ENCODE data around the gene LKAAEAR1. TPM values are rescaled to one million over a fixed set of nuclear protein-coding genes. Genes with fewer than 3 reads are reported as not detected.

Gene LKAAEAR1
- total RNA-seq, 1 donor from 2014 or later, result not detected

DNA sequence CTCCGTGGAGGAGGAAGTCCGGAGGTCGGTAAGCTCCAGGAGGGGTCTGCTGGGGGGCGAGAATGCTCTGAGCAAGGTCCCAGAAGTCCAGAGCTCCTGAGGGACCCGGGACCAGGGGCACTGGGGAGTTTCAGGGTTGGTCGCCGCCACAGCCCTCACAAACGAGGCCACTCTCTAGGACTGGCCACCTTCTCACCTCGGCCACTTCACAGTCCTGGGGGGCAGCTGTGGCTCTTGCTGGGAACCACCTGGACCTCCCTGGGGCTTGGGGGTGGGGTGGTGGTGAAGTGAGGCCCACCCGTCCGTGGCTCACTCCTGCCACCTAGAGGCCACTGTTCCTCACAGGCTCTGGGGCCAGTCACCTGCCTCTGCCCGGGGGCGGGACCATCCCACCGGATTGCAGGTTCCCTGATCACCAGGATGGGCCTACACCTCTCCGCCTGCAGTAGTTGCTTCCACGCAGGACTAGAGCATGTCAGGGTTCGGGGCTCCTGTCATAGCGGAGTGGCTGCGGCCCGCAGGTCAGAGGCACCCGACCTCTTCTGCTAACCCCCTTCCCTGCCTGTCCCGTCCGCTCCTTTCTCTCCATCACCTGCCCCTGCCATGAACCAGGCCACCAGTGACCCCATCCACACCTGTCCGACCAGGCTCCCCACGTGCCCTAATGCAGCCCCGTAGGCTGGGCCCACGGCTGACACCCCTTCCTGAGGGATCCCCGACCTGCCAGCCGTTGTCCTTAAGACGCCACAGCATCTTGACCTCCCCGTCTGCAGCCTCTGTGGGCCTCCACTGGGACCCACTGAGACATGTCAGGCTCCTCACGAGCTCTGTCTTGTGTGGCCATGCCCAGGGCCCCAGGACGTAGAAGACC, 26.3 kb downstream of the LKAAEAR1 start:
- H3K9me3 Mint-ChIP-seq, result no peaks in the 10 kb centered on the region
- peaks cover 11% of the 10 kb centered on the region for H3K4me1 Mint-ChIP-seq
- peak; percentile 83 for DNase-seq (ENCODE audit: low read depth, low spot score)
- peak overlapping the region; percentile 64 for H3K4me3 Mint-ChIP-seq
- H3K36me3 Mint-ChIP-seq (ENCODE audit: low read depth), result no peaks in the 10 kb centered on the region
- TF ChIP-seq, protein P1, sequence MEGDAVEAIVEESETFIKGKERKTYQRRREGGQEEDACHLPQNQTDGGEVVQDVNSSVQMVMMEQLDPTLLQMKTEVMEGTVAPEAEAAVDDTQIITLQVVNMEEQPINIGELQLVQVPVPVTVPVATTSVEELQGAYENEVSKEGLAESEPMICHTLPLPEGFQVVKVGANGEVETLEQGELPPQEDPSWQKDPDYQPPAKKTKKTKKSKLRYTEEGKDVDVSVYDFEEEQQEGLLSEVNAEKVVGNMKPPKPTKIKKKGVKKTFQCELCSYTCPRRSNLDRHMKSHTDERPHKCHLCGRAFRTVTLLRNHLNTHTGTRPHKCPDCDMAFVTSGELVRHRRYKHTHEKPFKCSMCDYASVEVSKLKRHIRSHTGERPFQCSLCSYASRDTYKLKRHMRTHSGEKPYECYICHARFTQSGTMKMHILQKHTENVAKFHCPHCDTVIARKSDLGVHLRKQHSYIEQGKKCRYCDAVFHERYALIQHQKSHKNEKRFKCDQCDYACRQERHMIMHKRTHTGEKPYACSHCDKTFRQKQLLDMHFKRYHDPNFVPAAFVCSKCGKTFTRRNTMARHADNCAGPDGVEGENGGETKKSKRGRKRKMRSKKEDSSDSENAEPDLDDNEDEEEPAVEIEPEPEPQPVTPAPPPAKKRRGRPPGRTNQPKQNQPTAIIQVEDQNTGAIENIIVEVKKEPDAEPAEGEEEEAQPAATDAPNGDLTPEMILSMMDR (conservative IDR thresholded peaks at IDR 0.05), result peak; percentile 86
- peak overlapping the region; percentile 19 for H3K27ac Mint-ChIP-seq (ENCODE audit: unreplicated experiment)
- H3K27me3 Mint-ChIP-seq (ENCODE audit: low read depth), result peaks cover 14% of the 10 kb centered on the region

DNA sequence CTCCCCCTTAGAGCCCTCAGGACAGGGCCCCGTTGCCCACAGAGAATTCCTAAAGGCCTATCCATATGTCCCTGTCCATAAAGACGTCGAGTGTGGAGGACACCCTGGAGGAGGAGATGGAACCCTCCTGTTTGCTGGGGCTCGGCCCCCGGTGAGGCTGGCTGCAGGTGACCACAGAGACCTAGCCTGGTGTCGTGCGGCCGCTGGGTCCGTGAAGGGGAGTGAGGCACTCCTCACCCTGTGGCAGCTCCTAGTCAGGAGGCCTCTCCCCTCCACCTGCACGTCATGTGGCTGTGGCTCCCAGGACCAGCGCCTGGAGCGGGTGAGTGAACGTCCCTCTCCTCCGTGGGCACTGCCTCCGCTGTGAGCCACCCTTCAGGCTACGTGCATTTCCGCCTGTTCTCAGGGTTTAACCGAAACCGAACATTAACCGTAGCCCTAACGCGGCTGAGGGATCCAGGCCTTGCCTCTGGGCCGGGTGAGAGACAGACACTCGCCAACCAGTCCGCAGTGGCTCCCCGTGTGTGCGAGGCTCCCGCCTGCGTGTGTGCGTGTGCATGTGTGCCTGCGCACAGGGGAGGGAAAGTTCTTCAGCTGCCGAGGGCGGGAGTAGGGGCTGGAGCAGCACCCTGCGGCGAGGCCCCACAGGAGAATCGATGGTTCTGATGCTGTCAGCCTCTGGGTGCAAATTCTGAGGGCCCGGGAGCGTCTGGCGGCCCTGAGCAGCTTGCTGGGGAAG, 27.1 kb downstream of the LKAAEAR1 start:
- Mint-ChIP-seq H3K9me3 (no peaks in the 10 kb centered on the region), H3K4me3 (no peak overlapping the region), H3K4me1 (peaks cover 7% of the 10 kb centered on the region), H3K27me3 (ENCODE audit: low read depth) (peaks cover 18% of the 10 kb centered on the region), H3K36me3 (ENCODE audit: low read depth) (no peaks in the 10 kb centered on the region), H3K27ac (ENCODE audit: unreplicated experiment) (peak overlapping the region; percentile 19)
- TF ChIP-seq, protein P1 (conservative IDR thresholded peaks at IDR 0.05), result no peak
- DNase-seq (ENCODE audit: low read depth, low spot score), result no peak

DNA sequence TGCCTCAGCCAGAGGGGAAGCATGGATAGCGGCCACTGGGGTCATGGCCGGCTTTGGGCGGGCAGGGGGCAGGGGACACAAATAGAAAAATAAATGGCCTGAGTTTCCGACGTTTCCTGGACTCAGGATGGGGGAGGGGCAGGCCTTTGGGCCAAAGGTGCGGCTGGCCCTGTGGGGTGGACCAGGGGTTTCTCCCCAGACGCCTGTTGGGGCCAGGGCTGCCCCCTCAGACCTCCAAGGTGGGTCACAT, 27.6 kb downstream of the LKAAEAR1 start:
- Mint-ChIP-seq H3K27ac (ENCODE audit: unreplicated experiment) (no peak overlapping the region), H3K4me3 (no peak overlapping the region), H3K36me3 (ENCODE audit: low read depth) (no peaks in the 10 kb centered on the region), H3K9me3 (no peaks in the 10 kb centered on the region), H3K27me3 (ENCODE audit: low read depth) (peaks cover 23% of the 10 kb centered on the region), H3K4me1 (peaks cover 6% of the 10 kb centered on the region)
- no peak for DNase-seq (ENCODE audit: low read depth, low spot score)
- TF ChIP-seq, protein P1 (conservative IDR thresholded peaks at IDR 0.05), result no peak

DNA sequence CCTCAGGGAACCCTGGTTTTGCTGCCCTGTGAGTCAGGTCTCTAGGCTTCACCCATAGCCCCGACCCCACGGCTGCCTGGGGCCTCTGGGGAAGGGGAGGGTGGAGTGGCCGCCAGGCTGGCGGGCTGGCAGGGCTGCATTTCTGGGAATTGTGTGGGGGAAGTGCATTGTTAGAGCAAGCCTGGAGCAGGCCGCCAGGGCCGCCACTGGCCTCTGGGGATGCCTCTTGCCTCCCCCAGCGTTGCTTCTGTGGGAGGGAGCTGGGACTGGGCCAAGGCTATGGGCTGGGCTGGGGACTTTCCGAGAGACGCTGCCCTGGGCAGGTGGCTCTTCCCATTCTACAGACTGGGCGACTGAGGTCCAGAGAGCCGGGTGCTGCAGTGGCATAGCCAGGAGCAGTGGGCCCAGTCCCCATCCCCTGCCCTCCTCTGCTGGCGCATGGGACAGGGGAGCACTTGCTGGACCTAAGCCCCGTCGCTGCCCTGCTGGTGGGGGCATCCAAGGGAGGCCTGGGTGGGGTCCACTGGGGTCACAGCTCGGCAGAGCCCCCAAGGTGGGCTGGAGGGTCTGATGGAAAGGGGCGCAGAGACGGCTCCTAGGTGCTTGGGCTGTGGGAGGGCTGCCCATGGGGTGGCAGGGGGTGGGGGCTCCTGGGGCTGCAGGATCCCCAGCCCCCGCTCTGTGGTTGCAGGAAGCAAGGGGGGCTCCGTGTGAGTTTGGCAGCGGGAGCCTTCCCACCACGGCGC, 28.1 kb downstream of the LKAAEAR1 start:
- Mint-ChIP-seq H3K27ac (ENCODE audit: unreplicated experiment) (no peak overlapping the region), H3K4me3 (no peak overlapping the region), H3K4me1 (peaks cover 6% of the 10 kb centered on the region), H3K9me3 (no peaks in the 10 kb centered on the region), H3K27me3 (ENCODE audit: low read depth) (peaks cover 27% of the 10 kb centered on the region), H3K36me3 (ENCODE audit: low read depth) (no peaks in the 10 kb centered on the region)
- TF ChIP-seq, protein P1 (conservative IDR thresholded peaks at IDR 0.05), result no peak
- DNase-seq (ENCODE audit: low read depth, low spot score), result no peak

DNA sequence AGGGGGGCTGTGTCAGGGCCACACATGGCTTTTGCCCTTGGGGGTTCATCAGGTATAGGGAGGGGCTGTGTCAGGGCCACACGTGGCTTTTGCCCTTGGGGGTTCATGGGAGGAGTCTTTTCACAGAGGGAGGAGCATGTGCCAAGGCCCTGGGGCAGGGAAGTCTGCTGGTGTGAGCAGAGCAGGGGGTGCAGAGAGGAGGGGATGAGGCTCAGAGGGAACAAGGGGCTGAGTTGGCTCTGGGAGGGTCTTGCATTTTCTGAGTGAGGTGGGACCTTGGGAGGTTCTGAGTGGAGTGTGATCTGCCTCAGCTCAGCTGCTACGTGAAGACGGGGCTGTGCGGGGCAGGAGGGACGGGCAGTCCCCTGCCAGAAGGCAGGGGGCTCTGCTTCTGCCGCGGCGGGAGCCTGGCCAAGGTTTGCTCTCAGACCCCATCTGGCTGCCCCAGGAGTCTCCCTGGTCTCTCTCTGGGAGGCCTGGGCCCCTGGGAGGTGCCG, 28.8 kb downstream of the LKAAEAR1 start:
- Mint-ChIP-seq H3K27ac (ENCODE audit: unreplicated experiment) (no peak overlapping the region), H3K4me3 (no peak overlapping the region), H3K27me3 (ENCODE audit: low read depth) (peaks cover 33% of the 10 kb centered on the region), H3K4me1 (peaks cover 6% of the 10 kb centered on the region), H3K36me3 (ENCODE audit: low read depth) (no peaks in the 10 kb centered on the region), H3K9me3 (no peaks in the 10 kb centered on the region)
- DNase-seq (ENCODE audit: low read depth, low spot score), result no peak
- TF ChIP-seq, protein P1 (conservative IDR thresholded peaks at IDR 0.05), result no peak

Data from neural crest cell (in vitro differentiated cells).